ENCODE data around the gene SUPT7L. TPM values are rescaled to one million over a fixed set of nuclear protein-coding genes. Genes with fewer than 3 reads are reported as not detected.

Gene SUPT7L
- total RNA-seq, 2 donors from 2014 or later: 30.3 to 34.4 TPM

GRCh38 chr2:27664154-27664574 is 750 bp upstream of the SUPT7L start:
- Histone ChIP-seq H3K4me1 (ENCODE audit: control insufficient read depth in 1 of 2, low read depth in 2 of 2) (peaks cover 16 to 28% of the 10 kb centered on the region in 2 donors), H3K36me3 (peaks cover 23% of the 10 kb centered on the region), H3K9me3 (no peaks in the 10 kb centered on the region), H3K27ac (peak overlapping the region; percentile 89 to 93), H3K4me3 (peak overlapping the region; percentile 89), H3K27me3 (replicated peaks; ENCODE audit: insufficient read depth) (no peaks in the 10 kb centered on the region)
- TF ChIP-seq, protein P1, sequence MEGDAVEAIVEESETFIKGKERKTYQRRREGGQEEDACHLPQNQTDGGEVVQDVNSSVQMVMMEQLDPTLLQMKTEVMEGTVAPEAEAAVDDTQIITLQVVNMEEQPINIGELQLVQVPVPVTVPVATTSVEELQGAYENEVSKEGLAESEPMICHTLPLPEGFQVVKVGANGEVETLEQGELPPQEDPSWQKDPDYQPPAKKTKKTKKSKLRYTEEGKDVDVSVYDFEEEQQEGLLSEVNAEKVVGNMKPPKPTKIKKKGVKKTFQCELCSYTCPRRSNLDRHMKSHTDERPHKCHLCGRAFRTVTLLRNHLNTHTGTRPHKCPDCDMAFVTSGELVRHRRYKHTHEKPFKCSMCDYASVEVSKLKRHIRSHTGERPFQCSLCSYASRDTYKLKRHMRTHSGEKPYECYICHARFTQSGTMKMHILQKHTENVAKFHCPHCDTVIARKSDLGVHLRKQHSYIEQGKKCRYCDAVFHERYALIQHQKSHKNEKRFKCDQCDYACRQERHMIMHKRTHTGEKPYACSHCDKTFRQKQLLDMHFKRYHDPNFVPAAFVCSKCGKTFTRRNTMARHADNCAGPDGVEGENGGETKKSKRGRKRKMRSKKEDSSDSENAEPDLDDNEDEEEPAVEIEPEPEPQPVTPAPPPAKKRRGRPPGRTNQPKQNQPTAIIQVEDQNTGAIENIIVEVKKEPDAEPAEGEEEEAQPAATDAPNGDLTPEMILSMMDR (IDR thresholded peaks at IDR 0.05): no peak
- DNase-seq (ENCODE audit: low spot score): no peak
- ATAC-seq (ENCODE audit: insufficient number of reproducible peaks, low FRiP score, low read depth): no peak

GRCh38 chr2:27661371-27661770 is 2.0 kb downstream of the SUPT7L start:
- Histone ChIP-seq H3K4me1 (ENCODE audit: control insufficient read depth in 1 of 2, low read depth in 2 of 2) (peaks cover 16 to 28% of the 10 kb centered on the region in 2 donors), H3K27me3 (replicated peaks; ENCODE audit: insufficient read depth) (no peaks in the 10 kb centered on the region), H3K36me3 (peaks cover 12% of the 10 kb centered on the region), H3K4me3 (no peak overlapping the region), H3K9me3 (no peaks in the 10 kb centered on the region), H3K27ac (no peak overlapping the region)
- ATAC-seq (ENCODE audit: insufficient number of reproducible peaks, low FRiP score, low read depth): no peak
- TF ChIP-seq, protein P1 (IDR thresholded peaks at IDR 0.05): no peak
- DNase-seq (ENCODE audit: low spot score): no peak

GRCh38 chr2:27655155-27655951 is 8.1 kb downstream of the SUPT7L start:
- Histone ChIP-seq H3K4me3 (no peak overlapping the region), H3K9me3 (no peaks in the 10 kb centered on the region), H3K36me3 (peaks cover 41% of the 10 kb centered on the region), H3K4me1 (ENCODE audit: control insufficient read depth in 1 of 2, low read depth in 2 of 2) (no peaks in the 10 kb centered on the region), H3K27ac (no peak overlapping the region), H3K27me3 (replicated peaks; ENCODE audit: insufficient read depth) (no peaks in the 10 kb centered on the region)
- TF ChIP-seq, protein P1 (IDR thresholded peaks at IDR 0.05): no peak
- ATAC-seq (ENCODE audit: insufficient number of reproducible peaks, low FRiP score, low read depth) (no peak), DNase-seq (ENCODE audit: low spot score) (no peak)

DNA sequence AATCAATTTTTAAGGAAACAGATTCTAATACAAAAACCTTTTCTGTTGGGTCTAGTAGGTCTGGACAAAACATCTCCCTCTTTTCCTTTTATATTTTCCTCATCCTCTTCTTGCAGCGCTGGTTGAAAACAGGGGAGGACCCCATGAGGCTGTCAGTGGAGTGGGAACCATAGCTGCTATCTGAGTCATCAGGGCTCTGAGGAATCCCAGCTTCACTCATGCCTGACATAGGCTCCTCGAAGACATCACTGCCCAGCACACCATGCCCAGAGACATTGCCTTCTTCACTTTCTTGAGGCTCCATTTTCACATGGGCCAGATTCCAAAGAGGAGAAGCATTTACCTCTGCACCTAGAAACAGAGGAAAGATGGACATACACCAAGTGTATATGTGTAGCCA is 10.0 kb downstream of the SUPT7L start:
- Histone ChIP-seq H3K9me3 (no peaks in the 10 kb centered on the region), H3K27me3 (replicated peaks; ENCODE audit: insufficient read depth) (no peaks in the 10 kb centered on the region), H3K4me3 (no peak overlapping the region), H3K4me1 (ENCODE audit: control insufficient read depth in 1 of 2, low read depth in 2 of 2) (no peaks in the 10 kb centered on the region), H3K27ac (no peak overlapping the region), H3K36me3 (peaks cover 52% of the 10 kb centered on the region)
- no peak for ATAC-seq (ENCODE audit: insufficient number of reproducible peaks, low FRiP score, low read depth)
- TF ChIP-seq, protein P1 (IDR thresholded peaks at IDR 0.05): no peak
- DNase-seq (ENCODE audit: low spot score): no peak

- H3K27me3 ChIP-seq (replicated peaks; ENCODE audit: insufficient read depth): no peaks in the 10 kb centered on the region
- H3K4me1 ChIP-seq (ENCODE audit: control insufficient read depth in 1 of 2, low read depth in 2 of 2): no peaks in the 10 kb centered on the region
- no peak for DNase-seq (ENCODE audit: low spot score)
- no peak overlapping the region for H3K27ac ChIP-seq
- no peak overlapping the region for H3K4me3 ChIP-seq
- no peak for ATAC-seq (ENCODE audit: insufficient number of reproducible peaks, low FRiP score, low read depth)
- TF ChIP-seq, protein P1 (IDR thresholded peaks at IDR 0.05): no peak
- H3K9me3 ChIP-seq: no peaks in the 10 kb centered on the region
- peaks cover 53% of the 10 kb centered on the region for H3K36me3 ChIP-seq
Measured at GRCh38 chr2:27652790-27653189, 10.6 kb downstream of the SUPT7L start.
